ENCODE measurements around the gene MCC.

DNA sequence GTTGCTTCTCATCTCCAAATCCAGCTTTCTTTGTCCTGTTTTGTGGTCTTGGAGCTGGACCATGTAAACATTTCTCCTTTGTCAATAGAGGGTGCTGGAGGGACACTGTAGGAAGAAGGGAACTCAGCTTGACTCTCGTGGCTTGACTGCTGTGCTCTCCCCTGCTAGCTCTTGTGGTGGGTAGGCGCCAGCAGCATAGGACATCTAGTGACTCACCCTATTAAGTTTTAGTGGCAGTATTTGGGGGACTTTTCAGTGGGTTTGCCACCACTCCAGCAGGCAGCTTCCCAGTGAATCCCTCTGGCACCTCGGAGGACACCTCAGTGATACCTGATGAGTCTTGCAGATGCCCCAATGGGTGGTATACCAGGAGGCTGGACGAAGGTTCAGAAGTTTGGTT lies 151.3 kb downstream of the MCC start:
- TF ChIP-seq, protein P1, sequence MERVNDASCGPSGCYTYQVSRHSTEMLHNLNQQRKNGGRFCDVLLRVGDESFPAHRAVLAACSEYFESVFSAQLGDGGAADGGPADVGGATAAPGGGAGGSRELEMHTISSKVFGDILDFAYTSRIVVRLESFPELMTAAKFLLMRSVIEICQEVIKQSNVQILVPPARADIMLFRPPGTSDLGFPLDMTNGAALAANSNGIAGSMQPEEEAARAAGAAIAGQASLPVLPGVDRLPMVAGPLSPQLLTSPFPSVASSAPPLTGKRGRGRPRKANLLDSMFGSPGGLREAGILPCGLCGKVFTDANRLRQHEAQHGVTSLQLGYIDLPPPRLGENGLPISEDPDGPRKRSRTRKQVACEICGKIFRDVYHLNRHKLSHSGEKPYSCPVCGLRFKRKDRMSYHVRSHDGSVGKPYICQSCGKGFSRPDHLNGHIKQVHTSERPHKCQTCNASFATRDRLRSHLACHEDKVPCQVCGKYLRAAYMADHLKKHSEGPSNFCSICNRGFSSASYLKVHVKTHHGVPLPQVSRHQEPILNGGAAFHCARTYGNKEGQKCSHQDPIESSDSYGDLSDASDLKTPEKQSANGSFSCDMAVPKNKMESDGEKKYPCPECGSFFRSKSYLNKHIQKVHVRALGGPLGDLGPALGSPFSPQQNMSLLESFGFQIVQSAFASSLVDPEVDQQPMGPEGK (CRISPR knock-in tag; IDR thresholded peaks at IDR 0.05; ENCODE audit: borderline replicate concordance) = no peak
- TF ChIP-seq ISL1 (CRISPR knock-in tag; IDR thresholded peaks at IDR 0.05) (no peak), SNAI2 (CRISPR knock-in tag; IDR thresholded peaks at IDR 0.05) (no peak), RARB (CRISPR knock-in tag; IDR thresholded peaks at IDR 0.05) (no peak), ZFP3 (CRISPR knock-in tag; IDR thresholded peaks at IDR 0.05) (no peak), ZFP30 (CRISPR knock-in tag; IDR thresholded peaks at IDR 0.05) (no peak), PPARA (CRISPR knock-in tag; IDR thresholded peaks at IDR 0.05; ENCODE audit: borderline replicate concordance) (no peak), POU6F1 (CRISPR knock-in tag; IDR thresholded peaks at IDR 0.05; ENCODE audit: borderline replicate concordance, low read depth) (no peak), TOX (CRISPR knock-in tag; IDR thresholded peaks at IDR 0.05; ENCODE audit: borderline replicate concordance) (no peak)
- TF ChIP-seq, protein P2, sequence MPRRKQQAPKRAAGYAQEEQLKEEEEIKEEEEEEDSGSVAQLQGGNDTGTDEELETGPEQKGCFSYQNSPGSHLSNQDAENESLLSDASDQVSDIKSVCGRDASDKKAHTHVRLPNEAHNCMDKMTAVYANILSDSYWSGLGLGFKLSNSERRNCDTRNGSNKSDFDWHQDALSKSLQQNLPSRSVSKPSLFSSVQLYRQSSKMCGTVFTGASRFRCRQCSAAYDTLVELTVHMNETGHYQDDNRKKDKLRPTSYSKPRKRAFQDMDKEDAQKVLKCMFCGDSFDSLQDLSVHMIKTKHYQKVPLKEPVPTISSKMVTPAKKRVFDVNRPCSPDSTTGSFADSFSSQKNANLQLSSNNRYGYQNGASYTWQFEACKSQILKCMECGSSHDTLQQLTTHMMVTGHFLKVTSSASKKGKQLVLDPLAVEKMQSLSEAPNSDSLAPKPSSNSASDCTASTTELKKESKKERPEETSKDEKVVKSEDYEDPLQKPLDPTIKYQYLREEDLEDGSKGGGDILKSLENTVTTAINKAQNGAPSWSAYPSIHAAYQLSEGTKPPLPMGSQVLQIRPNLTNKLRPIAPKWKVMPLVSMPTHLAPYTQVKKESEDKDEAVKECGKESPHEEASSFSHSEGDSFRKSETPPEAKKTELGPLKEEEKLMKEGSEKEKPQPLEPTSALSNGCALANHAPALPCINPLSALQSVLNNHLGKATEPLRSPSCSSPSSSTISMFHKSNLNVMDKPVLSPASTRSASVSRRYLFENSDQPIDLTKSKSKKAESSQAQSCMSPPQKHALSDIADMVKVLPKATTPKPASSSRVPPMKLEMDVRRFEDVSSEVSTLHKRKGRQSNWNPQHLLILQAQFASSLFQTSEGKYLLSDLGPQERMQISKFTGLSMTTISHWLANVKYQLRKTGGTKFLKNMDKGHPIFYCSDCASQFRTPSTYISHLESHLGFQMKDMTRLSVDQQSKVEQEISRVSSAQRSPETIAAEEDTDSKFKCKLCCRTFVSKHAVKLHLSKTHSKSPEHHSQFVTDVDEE (CRISPR knock-in tag; IDR thresholded peaks at IDR 0.05) = no peak
